ENCODE data around the gene NOP53. TPM values are rescaled to one million over a fixed set of nuclear protein-coding genes. Genes with fewer than 3 reads are reported as not detected.
"Not testable (repeated sequence)": the region's sequence is repeated elsewhere in the genome, so short reads cannot be mapped to it uniquely, and the experiment has no call there.

The NOP53 gene
- polyA plus RNA-seq, 1 donor, result 501 TPM

GRCh38 chr19:47777245-47778048, 32.1 kb downstream of the NOP53 start:
- not testable (repeated sequence) for DNase-seq (ENCODE audit: low read depth)

DNA sequence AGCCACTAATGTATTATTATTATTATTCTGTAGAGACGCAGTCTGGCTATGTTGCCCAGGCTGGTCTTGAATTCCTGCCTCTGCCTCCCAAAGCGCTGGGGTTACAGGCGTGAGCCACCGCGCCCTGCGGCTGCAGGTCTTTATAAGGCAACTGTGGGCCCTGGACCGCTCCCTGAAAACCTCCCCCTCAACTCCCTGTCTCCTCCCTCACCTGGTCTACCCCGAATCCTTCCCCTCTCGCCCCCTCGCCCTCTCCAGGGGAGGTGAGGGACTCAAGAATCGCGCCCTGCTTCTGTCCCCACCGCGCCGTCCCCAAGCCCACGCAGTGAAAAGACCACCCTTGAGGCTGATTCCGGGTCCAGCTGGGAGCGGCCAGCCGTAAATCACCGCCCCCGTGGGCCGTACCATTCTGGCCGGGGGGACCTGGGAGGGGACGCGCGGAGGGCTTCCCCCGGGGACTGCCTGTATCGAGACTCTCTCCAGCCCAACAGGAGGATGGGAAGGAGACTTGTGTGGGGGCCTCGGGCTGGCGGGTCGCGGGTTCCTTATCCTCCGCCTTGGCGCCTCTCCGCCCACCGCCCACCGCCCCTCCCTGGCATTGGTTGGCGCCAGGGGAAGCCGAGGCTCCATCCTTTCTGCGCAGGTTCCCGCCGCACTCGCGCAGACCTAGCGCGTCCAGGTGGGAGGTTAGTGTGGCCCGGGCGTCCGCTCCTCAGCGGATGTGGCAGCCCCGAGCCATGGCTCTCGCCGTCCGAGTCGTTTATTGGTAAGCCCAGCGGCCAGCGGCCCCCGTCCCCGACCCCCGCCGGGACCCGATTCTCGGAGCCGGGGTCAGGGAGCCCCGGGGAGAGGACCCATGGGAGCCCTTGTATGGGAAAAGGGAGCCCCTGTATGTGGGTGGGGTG, 33.0 kb downstream of the NOP53 start, which contains the start of gene SELENOW:
SELENOW (plus strand) TSS at position 655 of the 905 bp plus-strand sequence; CDS start at position 738, 83 bp downstream.
- DNase-seq (ENCODE audit: low read depth), result no peak

GRCh38 chr19:47778954-47779351, 33.6 kb downstream of the NOP53 start:
- no peak for DNase-seq (ENCODE audit: low read depth)

DNA sequence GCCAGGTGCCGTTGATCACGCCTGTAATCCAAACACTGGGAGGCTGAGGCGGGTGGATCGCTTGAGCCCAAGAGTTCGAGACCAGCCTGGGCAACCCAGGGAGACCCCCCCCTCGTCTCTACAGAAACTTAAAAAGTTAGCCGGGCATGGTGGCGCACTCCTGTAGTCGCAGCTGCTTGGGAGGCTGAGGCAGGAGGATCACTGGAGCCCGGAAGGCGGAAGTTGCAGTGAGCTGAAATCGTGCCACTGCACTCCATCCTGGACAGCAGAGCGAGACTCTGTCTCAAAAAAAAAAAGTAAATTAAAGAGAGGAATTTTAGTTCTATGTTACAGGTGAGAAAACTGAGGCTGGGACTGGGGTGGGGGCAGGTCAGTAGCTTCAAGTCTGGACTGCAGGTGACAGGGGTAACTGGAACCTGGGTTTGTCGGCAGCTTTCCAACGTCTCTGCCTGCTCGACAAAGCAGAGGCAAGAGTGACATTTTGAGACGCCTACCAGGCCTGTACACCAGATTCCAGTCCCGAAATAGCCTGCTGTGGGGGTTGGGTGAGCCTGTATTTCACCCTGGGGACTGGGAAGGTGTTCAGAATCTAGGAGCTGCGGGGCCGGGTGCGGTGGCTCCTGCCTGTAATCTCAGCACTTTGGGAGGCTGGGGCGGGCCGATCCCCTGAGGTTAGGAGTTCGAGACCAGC, 34.3 kb downstream of the NOP53 start:
- no peak for DNase-seq (ENCODE audit: low read depth)

DNA sequence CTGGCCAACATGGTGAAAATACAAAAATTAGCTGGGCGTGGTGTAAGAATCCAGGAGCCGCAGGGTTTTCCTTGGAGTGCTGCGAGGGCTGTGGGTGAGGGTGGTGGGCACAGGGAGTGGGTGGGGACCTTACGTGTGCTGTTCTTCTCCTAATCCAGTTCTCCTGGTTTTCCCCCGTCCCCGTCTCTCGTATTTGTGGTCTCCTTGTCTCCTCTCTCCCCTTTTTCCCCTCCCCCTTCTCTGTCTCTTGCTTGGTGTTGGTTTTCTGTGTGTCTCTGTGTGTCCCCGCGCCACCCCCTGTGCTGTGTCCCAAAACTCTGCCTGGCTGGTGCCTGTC, 34.8 kb downstream of the NOP53 start:
- no peak for DNase-seq (ENCODE audit: low read depth)

DNA sequence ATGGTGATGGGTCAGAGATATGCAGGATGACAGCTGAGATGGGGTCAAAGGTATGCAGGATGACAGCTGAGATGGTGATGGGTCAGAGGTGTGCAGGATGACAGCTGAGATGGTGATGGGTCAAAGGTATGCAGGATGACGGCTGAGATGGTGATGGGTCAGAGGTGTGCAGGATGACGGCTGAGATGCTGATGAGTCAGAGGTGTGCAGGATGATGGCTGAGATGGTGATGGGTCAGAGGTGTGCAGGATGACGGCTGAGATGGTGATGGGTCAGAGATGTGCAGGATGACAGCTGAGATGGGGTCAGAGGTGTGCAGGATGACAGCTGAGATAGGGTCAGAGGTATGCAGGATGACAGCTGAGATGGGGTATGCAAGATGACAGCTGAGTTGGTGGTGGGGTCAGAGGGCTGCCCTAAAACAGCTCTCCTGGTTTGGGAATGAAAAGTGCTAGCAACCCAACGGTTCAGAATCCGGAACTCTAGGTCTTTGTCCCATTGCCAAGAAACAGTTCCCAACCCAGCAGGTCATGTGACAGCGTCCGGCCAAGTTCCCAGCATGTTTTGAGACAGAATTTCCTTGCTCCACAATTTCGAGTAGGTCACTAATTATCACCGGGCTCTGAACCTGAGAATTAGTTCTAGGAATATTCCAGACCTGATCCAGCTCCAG, 36.4 kb downstream of the NOP53 start:
- DNase-seq (ENCODE audit: low read depth), result no peak

DNA sequence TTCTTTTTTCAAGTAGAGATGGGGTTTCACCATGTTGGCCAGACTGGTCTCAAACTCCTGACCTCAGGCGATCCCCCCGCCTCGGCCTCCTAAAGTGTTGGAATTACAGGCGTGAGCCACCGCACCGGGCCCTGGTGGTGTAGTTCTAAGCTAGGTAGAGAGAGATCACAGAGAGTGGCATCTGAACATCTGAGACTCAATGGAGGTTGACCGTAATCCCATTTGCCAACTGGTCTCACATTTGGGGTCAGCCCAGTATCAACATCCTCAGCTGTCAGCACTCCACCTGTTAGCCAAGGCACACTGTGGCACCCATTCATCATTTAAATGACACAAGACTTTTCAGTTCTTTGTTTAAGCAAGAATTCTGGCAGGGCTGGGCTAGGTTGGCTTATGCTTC, 41.2 kb downstream of the NOP53 start:
- DNase-seq (ENCODE audit: low read depth), result no peak

DNA sequence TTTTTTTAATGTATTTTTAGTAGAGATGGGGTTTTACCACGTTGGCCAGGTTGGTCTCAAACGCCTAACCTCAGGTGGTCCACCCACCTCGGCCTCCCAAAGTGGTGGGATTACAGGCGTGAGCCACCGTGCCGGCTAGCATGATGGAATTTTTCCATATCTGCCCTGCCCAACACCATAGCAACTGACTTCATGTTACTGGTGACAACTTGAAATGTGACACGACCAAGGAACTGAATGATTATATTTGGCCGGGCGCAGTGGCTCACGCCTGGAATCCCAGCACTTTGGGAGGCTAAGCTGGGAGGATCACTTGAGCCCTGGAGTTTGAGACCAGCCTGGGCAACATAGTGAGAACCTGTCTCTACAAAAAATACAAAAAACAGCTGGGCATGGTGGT, 42.0 kb downstream of the NOP53 start:
- DNase-seq (ENCODE audit: low read depth), result not testable (repeated sequence)

GRCh38 chr19:47789811-47790210, 44.5 kb downstream of the NOP53 start:
- not testable (repeated sequence) for DNase-seq (ENCODE audit: low read depth)

- DNase-seq (ENCODE audit: low read depth), result no peak
Measured at GRCh38 chr19:47790398-47790814, 45.1 kb downstream of the NOP53 start.

GRCh38 chr19:47792616-47793015, 47.3 kb downstream of the NOP53 start:
- DNase-seq (ENCODE audit: low read depth), result no peak

DNA sequence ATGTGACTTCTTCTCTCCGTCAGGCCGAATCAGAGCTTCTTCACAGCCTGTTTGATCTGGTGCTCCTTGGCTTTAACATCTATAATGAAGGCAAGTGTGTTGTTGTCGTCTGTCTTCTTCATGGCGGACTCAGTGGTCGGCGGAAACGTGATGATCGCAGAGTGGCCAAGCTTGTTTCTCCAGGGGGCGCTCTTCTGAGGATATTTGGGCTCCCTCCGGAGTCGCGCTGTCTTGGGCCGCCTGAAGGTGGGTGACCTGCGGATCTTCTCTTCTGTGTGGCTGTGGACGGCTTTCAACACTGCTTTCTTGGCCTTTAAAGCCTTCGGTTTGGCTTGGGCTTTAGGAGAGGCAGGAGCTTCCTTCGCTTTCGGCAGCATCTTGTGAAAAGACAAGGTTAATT, 49.2 kb downstream of the NOP53 start:
- no peak for DNase-seq (ENCODE audit: low read depth)

- no peak for DNase-seq (ENCODE audit: low read depth)
Measured at GRCh38 chr19:47796785-47797184, 51.4 kb downstream of the NOP53 start.

GRCh38 chr19:47797996-47798903, 52.9 kb downstream of the NOP53 start:
- DNase-seq (ENCODE audit: low read depth), result no peak

- no peak for DNase-seq (ENCODE audit: low read depth)
Measured at GRCh38 chr19:47798904-47799266, 53.5 kb downstream of the NOP53 start.

DNA sequence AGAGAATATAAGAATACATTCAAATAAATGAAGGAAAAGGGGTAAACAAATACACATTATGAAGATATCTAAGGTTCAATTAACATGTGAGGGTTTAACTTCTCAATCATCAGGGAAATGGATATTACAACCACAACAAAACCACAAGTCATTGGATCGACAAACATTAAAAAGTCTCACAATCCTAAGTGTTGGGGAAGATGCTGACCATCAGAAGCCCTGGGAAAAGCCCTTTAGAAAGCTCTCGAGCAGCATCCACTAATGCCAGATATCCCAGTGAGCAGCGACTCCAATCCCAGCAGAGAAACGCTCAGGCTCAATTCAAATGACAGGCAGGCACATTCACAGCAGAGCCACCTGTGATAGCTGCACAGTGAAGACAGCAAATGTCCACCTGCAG, 55.9 kb downstream of the NOP53 start:
- DNase-seq (ENCODE audit: low read depth), result no peak

GRCh38 chr19:47802521-47803043, 57.2 kb downstream of the NOP53 start:
- no peak for DNase-seq (ENCODE audit: low read depth)

GRCh38 chr19:47803148-47803547, 57.8 kb downstream of the NOP53 start:
- DNase-seq (ENCODE audit: low read depth), result not testable (repeated sequence)

DNA sequence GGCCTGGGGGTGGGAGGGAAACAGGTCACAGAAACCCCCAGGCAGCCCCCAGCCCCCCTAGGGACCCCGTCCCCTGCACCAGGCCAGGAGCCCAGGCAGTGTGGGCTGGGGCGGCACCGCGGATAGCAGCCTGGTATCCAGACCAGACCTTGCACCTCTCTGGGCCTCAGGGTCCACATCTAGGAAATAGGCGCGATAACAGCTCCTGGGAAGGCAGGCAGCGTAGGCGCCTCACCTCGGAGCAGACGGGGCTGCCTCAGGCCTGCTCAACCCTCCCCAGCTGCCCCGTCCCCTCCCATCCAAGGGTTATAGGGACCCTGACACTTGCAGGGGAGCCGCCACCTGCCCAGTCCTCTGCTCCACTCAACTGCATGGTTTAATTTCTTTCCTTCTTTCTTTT, 58.3 kb downstream of the NOP53 start:
- not testable (repeated sequence) for DNase-seq (ENCODE audit: low read depth)

DNA sequence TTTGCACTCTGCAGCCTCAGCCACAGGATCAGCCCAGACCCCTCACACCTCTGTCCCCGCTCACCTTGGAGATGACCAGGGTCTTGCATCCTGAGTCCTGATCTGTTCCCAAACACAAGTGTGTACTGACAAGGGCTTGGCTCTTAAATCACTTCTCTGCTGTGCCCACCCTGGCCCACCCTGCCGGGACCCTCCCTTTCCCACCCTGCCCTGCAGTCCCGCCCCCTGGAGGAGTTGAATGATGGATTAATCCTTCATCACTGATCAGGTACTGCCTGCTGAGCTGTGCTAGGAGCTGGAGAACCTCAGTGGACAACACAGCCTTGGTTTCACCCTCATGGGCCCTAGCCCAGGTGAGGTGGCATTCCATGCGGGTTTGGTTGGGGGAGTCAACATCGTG, 59.1 kb downstream of the NOP53 start, which contains the start of gene TPRX1:
TPRX1 (minus strand) TSS at position 101 of the 400 bp plus-strand sequence; CDS start at position 89, 12 bp downstream.
- DNase-seq (ENCODE audit: low read depth), result not testable (repeated sequence)
